B cell (primary cell): ENCODE results near the gene SMIM36. TPM values are rescaled to one million over a fixed set of nuclear protein-coding genes. Genes with fewer than 3 reads are reported as not detected.

Source experiments
- ATAC-seq: fragments of 200-7000 bp; cut with Tn5 transposase; one replicate; pipeline ENCODE4 v1.10.0; 2021; ENCODE audit warnings: low read depth, mild to moderate bottlenecking, moderate number of reproducible peaks, moderate library complexity
- CTCF ChIA-PET: fragments of 350-600 bp; sonication (Branson Sonifier 250); formaldehyde crosslinking; loops from one replicate; lab custom pipeline; 2021; ENCODE audit warnings: antibody characterized with exemption, inconsistent platforms; lab: Charles Lee
- POLR2A ChIA-PET: fragments of 350-600 bp; sonication (Branson Sonifier 250); formaldehyde crosslinking; loops from one replicate; lab custom pipeline; 2021; ENCODE audit warnings: antibody characterized with exemption; lab: Charles Lee
- DNase-seq: peaks from one replicate; pipeline ENCODE4 v3.0.0; 2013
- H2AFZ ChIP-seq: 2 replicates; pipeline ENCODE4 v1.6.1; 2012; ENCODE audit warnings: mild to moderate bottlenecking, low read depth, low read length; ENCODE audit not compliant: insufficient read depth, poor library complexity, severe bottlenecking
- H3K27ac ChIP-seq, 2 donors: 1 replicate in 1 of 2; 2 replicates in 1 of 2; pipeline ENCODE4 v1.5.1; 2012 to 2013; ENCODE audit warnings: low read length in 2 of 2, mild to moderate bottlenecking in 2 of 2, moderate library complexity in 1 of 2
- H3K27me3 ChIP-seq, 4 experiments: fragments of 200-600 bp in 1 of 4; sonication (generic) in 1 of 4; replicated peaks in 1 of 4; 1 replicate in 2 of 4; 2 replicates in 2 of 4; pipeline versions ENCODE4 v1.6.1 to v1.7.0; 2013 to 2016; ENCODE audit warnings: low read length in 3 of 4, mild to moderate bottlenecking in 2 of 4, mixed read lengths in 1 of 4, moderate library complexity in 1 of 4; ENCODE audit not compliant: insufficient read depth in 4 of 4, control insufficient read depth in 3 of 4; ENCODE audit errors: control extremely low read depth in 1 of 4
- H3K36me3 ChIP-seq, 2 experiments: replicated peaks in 1 of 2; 1 replicate in 1 of 2; 2 replicates in 1 of 2; pipeline versions ENCODE4 v1.6.1 to v1.7.1; 2013; ENCODE audit warnings: low read length in 1 of 2; ENCODE audit not compliant: insufficient read depth in 2 of 2, control insufficient read depth in 1 of 2; ENCODE audit errors: control extremely low read depth in 1 of 2, extremely low read depth in 1 of 2
- H3K4me1 ChIP-seq, 2 donors: fragments of 200-600 bp in 1 of 2; sonication (generic) in 1 of 2; 1 replicate in 1 of 2; 2 replicates in 1 of 2; pipeline versions ENCODE4 v1.5.1 to v1.6.1; 2013 to 2017; ENCODE audit warnings: low read length in 2 of 2; ENCODE audit not compliant: control insufficient read depth in 2 of 2, insufficient read depth in 2 of 2
- H3K4me2 ChIP-seq: replicated peaks from 2 replicates; pipeline ENCODE3; 2012; ENCODE audit warnings: mild to moderate bottlenecking, low read depth, low read length; ENCODE audit not compliant: poor library complexity, severe bottlenecking
- H3K4me3 ChIP-seq, 5 experiments: fragments of 200-600 bp in 1 of 5; sonication (generic) in 1 of 5; 1 replicate in 3 of 5; 2 replicates in 2 of 5; pipeline versions ENCODE4 v1.5.1 to v1.7.0; 2011 to 2016; ENCODE audit warnings: low read length in 4 of 5, mild to moderate bottlenecking in 4 of 5, low read depth in 2 of 5, control low read depth in 1 of 5, moderate library complexity in 1 of 5; ENCODE audit not compliant: insufficient read depth in 1 of 5; ENCODE audit errors: control extremely low read depth in 1 of 5, extremely low read depth in 1 of 5
- H3K79me2 ChIP-seq: fragments of 200-600 bp; sonication (generic); one replicate; pipeline ENCODE4 v1.6.0; 2016; ENCODE audit warnings: low read length; ENCODE audit not compliant: control insufficient read depth, insufficient read depth
- H3K9ac ChIP-seq: fragments of 200-600 bp; sonication (generic); 2 replicates; pipeline ENCODE4 v1.6.1; 2017; ENCODE audit warnings: mild to moderate bottlenecking, low read length, moderate library complexity
- H3K9me3 ChIP-seq, 3 donors: one replicate each; pipeline versions ENCODE4 v1.6.1 to v1.7.1; 2013; ENCODE audit warnings: low read length in 2 of 3; ENCODE audit not compliant: control insufficient read depth in 2 of 3, insufficient read depth in 1 of 3; ENCODE audit errors: control extremely low read depth in 1 of 3
- H4K20me1 ChIP-seq: 2 replicates; pipeline ENCODE4 v1.6.0; 2012; ENCODE audit warnings: mild to moderate bottlenecking, low read length; ENCODE audit not compliant: insufficient read depth, control insufficient read depth, poor library complexity, severe bottlenecking
- H3K27ac Mint-ChIP-seq: one replicate; pipeline ENCODE4 v1.8.0; 2021; ENCODE audit warnings: mixed read lengths
- H3K27me3 Mint-ChIP-seq: one replicate; pipeline ENCODE4 v1.8.0; 2021; ENCODE audit warnings: mixed read lengths
- H3K4me1 Mint-ChIP-seq: one replicate; pipeline ENCODE4 v1.8.0; 2021; ENCODE audit warnings: mixed read lengths
- H3K4me3 Mint-ChIP-seq: one replicate; pipeline ENCODE4 v1.8.0; 2021; ENCODE audit warnings: mixed read lengths
- H3K9me3 Mint-ChIP-seq: one replicate; pipeline ENCODE4 v1.8.0; 2022; ENCODE audit warnings: mixed read lengths; ENCODE audit not compliant: insufficient read depth
- CTCF ChIP-seq: fragments of 200-600 bp; IDR thresholded peaks from one replicate; pipeline ENCODE4 v1.8.0; 2022; ENCODE audit warnings: antibody characterized with exemption, mild to moderate bottlenecking
- EZH2 ChIP-seq: IDR thresholded peaks from 2 replicates; pipeline ENCODE4 v1.6.1; 2012; ENCODE audit warnings: borderline replicate concordance, low read depth, mild to moderate bottlenecking, moderate library complexity, low read length; ENCODE audit not compliant: insufficient read depth, poor library complexity, severe bottlenecking
- WGBS: methylation state at CpG from one replicate; pipeline ENCODE4 v1.1.5; 2013; ENCODE audit warnings: missing lambda C conversion rate; ENCODE audit not compliant: insufficient coverage; 5-methylcytosine and 5-hydroxymethylcytosine counted together
- intact Hi-C: fragments of 100-400 bp; cut with micrococcal nuclease; formaldehyde crosslinking; loops from one replicate; pipeline ENCODE4 v1.10.0; 2022
- polyA plus RNA-seq: library from polyadenylated mRNA; depleted of rRNA; stranded (reverse); fragments of >200 nt; gene quantifications from 2 replicates; pipeline ENCODE4 v1.2.3, GENCODE V29; 2012
- total RNA-seq, 2 donors: library from RNA; stranded (reverse); fragments of 120-200 nt in 1 of 2; gene quantifications; 1 replicate in 1 of 2; 2 replicates in 1 of 2; pipeline versions ENCODE4 v1.2.3 to v1.2.4, GENCODE V29; 2013 to 2022

Gene SMIM36
- total and polyA plus RNA-seq, 2 donors (not counting 1 experiment from before 2014, with no cell fraction given): not detected

GRCh38 chr17:55458287-55458900 is 52.9 kb downstream of the SMIM36 start:
- Histone ChIP-seq H3K79me2 (no peaks in the 10 kb centered on the region), H3K4me2 (no peak overlapping the region), H3K36me3 (no peaks in the 10 kb centered on the region), H2AFZ (no peak overlapping the region), H3K4me1 (peaks cover 5 to 11% of the 10 kb centered on the region in 2 donors), H4K20me1 (no peaks in the 10 kb centered on the region), H3K27me3 (peaks cover 0 to 14% (median 7%) of the 10 kb centered on the region in 4 experiments), H3K9me3 (peaks cover 0 to 5% (median 0%) of the 10 kb centered on the region in 3 donors), H3K27ac (no peak overlapping the region), H3K9ac (no peak overlapping the region), H3K4me3 (no peak overlapping the region)
- no peak for TF ChIP-seq CTCF
- TF ChIP-seq EZH2: no peak
- ChIA-PET POLR2A (no interaction called here), CTCF (interaction anchor here (1.3 kb wide), 1 partner anchor 9 kb away, joined by 3 read pairs; no protein-coding TSS in a partner anchor)
- H3K27ac Mint-ChIP-seq: no peak overlapping the region
- WGBS: 84% methylated on average over 14 of the region's 22 CpGs
- peaks cover 17% of the 10 kb centered on the region for H3K4me1 Mint-ChIP-seq
- peaks cover 30% of the 10 kb centered on the region for H3K27me3 Mint-ChIP-seq
- DNase-seq (no peak), ATAC-seq (no peak)
- H3K4me3 Mint-ChIP-seq: no peak overlapping the region
- H3K9me3 Mint-ChIP-seq: no peaks in the 10 kb centered on the region
- intact Hi-C loops: no loop called here
